Activated CD4-positive, alpha-beta T cell treated with anti-CD3 and anti-CD28 coated beads, Interleukin-10, Interleukin-2, amounts not matched to agents 100 ng/mL and 50 ng/mL, durations not matched to agents 16 hours and 8 hours (primary cell): ENCODE measurements around the gene LYZL1.
A peak's percentile ranks its signal among the peaks of the same experiment; 100 is the strongest.
"Not testable (repeated sequence)": the region's sequence is repeated elsewhere in the genome, so short reads cannot be mapped to it uniquely, and the experiment has no call there.

Source experiments
- DNase-seq: peaks from one replicate; pipeline ENCODE4 v3.0.0-alpha.2; 2020

LYZL1 gene

GRCh38 chr10:29288906-29289305, at the start of gene LYZL1:
TSS of gene LYZL1 (plus strand) at chr10:29289070. CDS start at chr10:29291868, 2,798 bp downstream.
- not testable (repeated sequence) for DNase-seq

GRCh38 chr10:29239569-29240472, 49.0 kb upstream of the LYZL1 start:
- no peak for DNase-seq

GRCh38 chr10:29240986-29241660, 47.7 kb upstream of the LYZL1 start:
- no peak for DNase-seq

GRCh38 chr10:29241925-29242324, 46.9 kb upstream of the LYZL1 start:
- DNase-seq = no peak

- no peak for DNase-seq
Observed at GRCh38 chr10:29243066-29243465, 45.8 kb upstream of the LYZL1 start.

GRCh38 chr10:29243750-29244149, 45.1 kb upstream of the LYZL1 start:
- peak; percentile 1 for DNase-seq

GRCh38 chr10:29244978-29245377, 43.9 kb upstream of the LYZL1 start:
- DNase-seq = no peak

GRCh38 chr10:29245476-29245875, 43.4 kb upstream of the LYZL1 start:
- DNase-seq = no peak

- no peak for DNase-seq
Observed at GRCh38 chr10:29246449-29246848, 42.4 kb upstream of the LYZL1 start.

GRCh38 chr10:29248158-29248557, 40.7 kb upstream of the LYZL1 start:
- no peak for DNase-seq

GRCh38 chr10:29249018-29249417, 39.9 kb upstream of the LYZL1 start:
- no peak for DNase-seq

GRCh38 chr10:29250066-29250465, 38.8 kb upstream of the LYZL1 start:
- no peak for DNase-seq

GRCh38 chr10:29252811-29253689, 35.8 kb upstream of the LYZL1 start:
- no peak for DNase-seq

- DNase-seq = no peak
Observed at GRCh38 chr10:29253690-29254029, 35.2 kb upstream of the LYZL1 start.

- DNase-seq = no peak
Observed at GRCh38 chr10:29254123-29255046, 34.5 kb upstream of the LYZL1 start.

GRCh38 chr10:29255104-29255503, 33.8 kb upstream of the LYZL1 start:
- DNase-seq = no peak

GRCh38 chr10:29256019-29256418, 32.9 kb upstream of the LYZL1 start:
- no peak for DNase-seq

- DNase-seq = no peak
Observed at GRCh38 chr10:29256586-29256985, 32.3 kb upstream of the LYZL1 start.

- no peak for DNase-seq
Observed at GRCh38 chr10:29257106-29257783, 31.6 kb upstream of the LYZL1 start.

GRCh38 chr10:29257784-29258135, 31.1 kb upstream of the LYZL1 start:
- DNase-seq = no peak

- no peak for DNase-seq
Observed at GRCh38 chr10:29259498-29259897, 29.4 kb upstream of the LYZL1 start.

GRCh38 chr10:29263506-29263905, 25.4 kb upstream of the LYZL1 start:
- no peak for DNase-seq
